Superior temporal gyrus (tissue), 1 donor: Measurements from ENCODE around the gene TRAPPC1.
A peak's percentile ranks its signal among the peaks of the same experiment; 100 is the strongest.
"Not testable (repeated sequence)": the region's sequence is repeated elsewhere in the genome, so short reads cannot be mapped to it uniquely, and the experiment has no call there.

Experiments
- DNase-seq: peaks from one replicate; pipeline ENCODE4 v3.0.0-alpha.2; 2016; ENCODE audit errors: extremely low spot score

TRAPPC1 gene, protein sequence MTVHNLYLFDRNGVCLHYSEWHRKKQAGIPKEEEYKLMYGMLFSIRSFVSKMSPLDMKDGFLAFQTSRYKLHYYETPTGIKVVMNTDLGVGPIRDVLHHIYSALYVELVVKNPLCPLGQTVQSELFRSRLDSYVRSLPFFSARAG

DNA sequence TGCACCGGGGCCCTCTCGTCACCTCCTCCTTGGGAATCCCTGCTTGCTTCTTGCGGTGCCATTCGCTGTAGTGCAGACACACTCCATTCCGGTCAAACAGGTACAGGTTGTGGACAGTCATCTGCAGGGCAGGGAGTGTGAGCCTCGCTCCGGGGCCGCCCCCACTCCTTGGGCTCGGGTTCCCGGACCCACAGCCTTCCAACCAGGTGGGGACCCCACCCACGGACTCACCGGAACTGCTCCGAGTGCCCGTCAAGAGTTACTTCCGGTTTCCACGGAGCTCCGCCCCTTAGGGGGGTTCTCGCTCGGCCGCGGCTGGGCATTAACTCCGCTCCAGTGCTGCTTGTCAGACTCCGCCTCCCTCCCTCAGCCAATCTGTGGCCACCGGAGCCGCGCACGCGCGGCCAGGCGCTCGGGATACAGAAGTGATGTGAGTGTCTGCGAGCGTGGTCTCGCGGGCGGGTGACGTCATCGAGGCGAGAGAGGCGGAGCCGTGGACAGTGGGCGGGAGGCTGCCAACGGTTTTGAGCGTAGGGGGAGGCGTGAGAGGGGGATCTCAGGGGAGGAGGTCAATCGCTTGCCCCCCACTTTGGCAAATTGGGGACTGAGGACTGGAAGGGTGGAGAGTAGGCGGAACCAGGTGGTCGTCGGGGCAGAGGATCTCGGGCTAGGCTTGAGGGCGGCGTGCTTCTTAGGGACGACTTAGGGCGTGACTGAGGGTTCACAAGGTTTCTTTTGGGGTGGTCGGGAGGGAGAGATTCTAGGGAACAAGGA, at the start of gene TRAPPC1, which contains the start of gene CNTROB:
TRAPPC1 (minus strand) TSS at position 238 of the 774 bp plus-strand sequence; CDS start at position 121, 117 bp downstream.
CNTROB (plus strand) TSS at position 498 of the 774 bp plus-strand sequence. CDS start 874 bp downstream, outside the sequence.
- DNase-seq, result peak; percentile 99

GRCh38 chr17:7977805-7978204, 46.1 kb upstream of the TRAPPC1 start:
- DNase-seq, result no peak

GRCh38 chr17:7977039-7977438, 45.3 kb upstream of the TRAPPC1 start:
- no peak for DNase-seq

DNA sequence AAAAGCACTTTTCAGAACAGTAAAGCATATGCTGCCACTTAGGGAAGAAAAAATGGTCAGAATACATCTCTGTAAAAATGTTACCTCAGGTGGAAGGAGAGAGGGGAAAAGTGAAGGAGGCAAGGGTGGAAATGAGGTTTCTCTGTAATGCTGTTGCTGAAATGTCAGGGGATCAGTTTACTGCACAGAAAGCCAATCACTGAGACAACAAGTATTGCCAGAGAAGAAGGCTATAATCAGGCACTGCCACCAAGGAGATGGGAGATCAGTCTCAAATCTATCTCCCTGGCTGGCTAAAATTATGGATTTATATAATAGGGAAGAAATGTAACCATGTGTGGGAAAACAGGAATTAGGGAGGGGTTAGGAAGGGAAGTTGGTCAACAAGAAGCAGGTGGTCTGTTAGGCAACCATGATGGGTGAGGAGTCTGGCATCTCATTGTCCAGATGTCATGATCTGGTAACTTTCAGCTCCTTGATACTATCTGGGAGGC, 42.9 kb upstream of the TRAPPC1 start:
- DNase-seq, result no peak

DNA sequence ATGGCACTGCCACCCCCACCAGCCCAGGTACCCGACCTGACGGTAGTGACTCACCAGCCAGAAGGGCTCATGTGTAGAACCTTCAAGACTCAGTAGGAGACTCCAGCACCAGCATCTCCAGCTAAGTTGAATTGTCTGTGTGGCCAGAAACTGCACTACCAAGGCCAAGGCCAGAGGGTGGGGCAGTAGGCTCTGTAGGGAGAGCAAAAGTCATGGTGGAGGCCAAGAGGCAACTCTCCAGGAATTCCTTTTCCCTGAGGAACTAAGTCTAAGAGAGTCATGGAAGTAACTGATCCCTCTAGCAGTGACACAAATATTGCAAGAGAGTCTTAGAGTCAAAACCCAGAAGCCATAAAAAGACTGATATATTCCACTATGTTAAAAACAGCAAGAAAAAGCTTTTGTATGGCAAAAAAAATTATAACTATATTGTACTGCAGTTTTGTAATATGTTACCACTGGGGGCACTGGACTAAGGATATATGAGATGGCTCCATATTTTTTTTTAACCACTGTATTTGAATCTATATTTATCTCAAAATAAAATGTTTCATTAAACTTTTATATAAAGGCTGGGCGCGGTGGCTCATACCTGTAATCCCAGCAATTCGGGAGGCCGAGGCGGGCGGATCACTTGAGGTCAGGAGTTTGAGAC, 40.5 kb upstream of the TRAPPC1 start:
- DNase-seq, result no peak

- DNase-seq, result no peak
Measured at GRCh38 chr17:7971651-7972050, 39.9 kb upstream of the TRAPPC1 start.

- DNase-seq, result no peak
Measured at GRCh38 chr17:7969433-7969832, 37.7 kb upstream of the TRAPPC1 start.

DNA sequence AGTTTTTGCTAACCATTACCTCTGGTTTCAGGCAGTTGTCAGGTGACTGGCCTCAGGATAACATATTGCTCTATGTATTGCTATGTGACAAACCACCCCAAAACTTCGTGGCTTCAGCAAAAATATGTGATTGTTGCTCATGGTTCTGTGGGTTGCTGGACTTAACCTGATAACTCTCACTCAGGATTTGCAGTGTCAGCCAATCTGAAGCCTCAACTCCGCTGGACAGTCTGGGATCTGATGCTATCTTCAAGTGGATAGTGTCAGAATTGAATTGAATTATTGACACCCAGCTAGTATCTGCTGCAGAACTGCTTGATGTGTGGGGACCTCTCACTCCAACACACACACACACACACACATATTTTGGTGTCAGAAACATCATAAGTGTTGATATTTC, 36.0 kb upstream of the TRAPPC1 start:
- no peak for DNase-seq

DNA sequence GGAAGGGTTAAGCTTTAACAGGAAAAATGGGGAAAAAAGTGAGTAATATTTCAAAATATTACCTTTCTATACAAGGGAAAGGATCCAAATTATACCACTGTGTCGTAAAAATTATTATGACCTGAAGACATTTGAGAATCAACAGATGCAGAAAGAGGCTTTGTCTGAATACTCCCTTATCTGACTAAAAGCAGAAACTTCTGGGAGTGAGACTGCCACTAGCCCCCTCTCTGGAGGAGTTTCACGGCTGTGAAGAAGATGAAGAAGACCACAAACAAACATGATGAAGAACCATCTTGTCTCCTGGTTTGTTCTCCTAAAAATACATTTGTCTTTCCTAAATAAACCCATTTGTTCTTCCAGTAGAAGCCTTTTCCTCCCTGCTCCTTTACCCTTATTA, 29.7 kb upstream of the TRAPPC1 start:
- no peak for DNase-seq

GRCh38 chr17:7959503-7960253, 27.9 kb upstream of the TRAPPC1 start:
- DNase-seq, result no peak

GRCh38 chr17:7956228-7956965, 24.7 kb upstream of the TRAPPC1 start:
- DNase-seq, result no peak

- DNase-seq, result no peak
Measured at GRCh38 chr17:7955414-7956227, 23.9 kb upstream of the TRAPPC1 start.

GRCh38 chr17:7953266-7953665, 21.5 kb upstream of the TRAPPC1 start:
- DNase-seq, result not testable (repeated sequence)

GRCh38 chr17:7951143-7951792, 19.5 kb upstream of the TRAPPC1 start:
- no peak for DNase-seq

- DNase-seq, result no peak
Measured at GRCh38 chr17:7950578-7950977, 18.8 kb upstream of the TRAPPC1 start.

DNA sequence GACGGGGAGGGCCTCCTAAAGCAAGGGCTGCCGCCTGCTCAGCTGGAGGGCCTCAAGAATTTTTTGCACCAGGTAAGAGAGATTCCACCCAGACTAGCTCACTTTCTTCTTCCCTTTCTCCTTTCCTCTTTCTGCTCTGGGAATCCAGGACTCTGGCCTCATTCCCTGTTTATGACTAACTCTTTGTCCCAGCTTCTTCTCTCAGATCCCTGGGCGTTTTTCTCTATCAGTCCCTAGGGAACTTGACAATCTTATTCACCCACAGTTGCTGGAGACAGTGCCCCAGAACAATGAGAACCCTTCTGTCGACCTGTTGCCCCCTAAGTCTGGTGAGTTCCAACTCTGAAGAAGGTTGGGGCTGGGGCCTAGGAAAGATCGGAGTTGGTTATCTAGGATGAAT, 15.9 kb upstream of the TRAPPC1 start:
- no peak for DNase-seq

GRCh38 chr17:7946441-7946840, 14.7 kb upstream of the TRAPPC1 start:
- DNase-seq, result no peak

DNA sequence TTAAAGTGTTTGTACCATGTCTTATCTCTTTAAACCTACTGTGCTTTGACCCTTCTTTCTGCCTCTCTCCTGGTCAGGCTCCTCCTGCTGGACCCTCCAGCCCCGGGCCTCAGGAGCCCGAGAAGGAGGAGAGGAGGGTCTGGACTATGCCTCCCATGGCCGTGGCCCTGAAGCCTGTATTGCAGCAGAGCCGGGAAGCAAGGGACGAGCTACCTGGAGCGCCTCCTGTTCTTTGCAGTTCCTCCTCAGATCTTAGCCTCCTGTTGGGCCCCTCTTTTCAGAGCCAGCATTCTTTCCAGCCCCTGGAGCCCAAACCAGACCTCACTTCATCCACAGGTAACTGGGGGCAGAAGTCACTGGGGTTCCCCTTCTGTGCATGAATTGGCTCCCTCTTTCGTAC, 13.9 kb upstream of the TRAPPC1 start:
- DNase-seq, result no peak

- no peak for DNase-seq
Measured at GRCh38 chr17:7944326-7944725, 12.6 kb upstream of the TRAPPC1 start.

DNA sequence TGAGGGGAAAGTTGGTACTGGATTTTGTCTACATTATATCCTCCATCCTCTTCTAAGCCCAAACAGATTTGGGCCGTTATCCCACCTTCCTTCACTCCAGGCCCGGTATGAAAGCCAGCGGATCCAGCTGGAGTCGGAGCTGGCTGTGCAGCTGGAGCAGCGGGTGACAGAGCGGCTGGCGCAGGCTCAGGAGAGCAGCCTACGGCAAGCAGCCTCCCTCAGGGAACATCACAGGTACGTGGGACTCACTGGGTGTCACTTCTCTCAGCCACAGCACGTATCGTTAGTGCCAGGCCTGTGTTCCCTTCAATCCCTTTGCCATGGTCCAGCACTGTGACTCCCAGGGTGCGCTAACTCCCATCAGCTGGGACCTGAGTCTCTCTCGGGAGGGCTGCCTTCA, 11.5 kb upstream of the TRAPPC1 start:
- no peak for DNase-seq
